ENCODE data around the gene LCLAT1. TPM values are rescaled to one million over a fixed set of nuclear protein-coding genes. Genes with fewer than 3 reads are reported as not detected.

Gene LCLAT1
- 26.8 and 27.7 TPM in 2 replicates for total RNA-seq
- long read RNA-seq, full-length matches to known transcripts = 9 of 27 reads
- long read RNA-seq, partial matches to known transcripts = 4 of 27 reads
- long read RNA-seq, other reads (novel, unspliced or antisense) = 14 of 27 reads

- peak within 1 kb of the TSS; percentile 96 for H3K4me3 Mint-ChIP-seq
- DNase-seq (ENCODE audit: low read depth, low spot score) = peak; percentile 69
- H3K27ac Mint-ChIP-seq (ENCODE audit: unreplicated experiment) = peak within 1 kb of the TSS; percentile 98
- H3K36me3 Mint-ChIP-seq (ENCODE audit: low read depth) = peaks cover 3% of the 10 kb centered on the region
- no peak for TF ChIP-seq CTCF (conservative IDR thresholded peaks at IDR 0.05)
- H3K9me3 Mint-ChIP-seq = no peaks in the 10 kb centered on the region
- H3K27me3 Mint-ChIP-seq (ENCODE audit: low read depth) = no peaks in the 10 kb centered on the region
- H3K4me1 Mint-ChIP-seq = peaks cover 24% of the 10 kb centered on the region
These were observed at the start of gene LCLAT1 for GRCh38 chr2:30447149-30448045. LCLAT1 (plus strand) TSS chr2:30447246; CDS start chr2:30525591, 78,345 bp downstream.

GRCh38 chr2:30398084-30398873 is 48.8 kb upstream of the LCLAT1 start:
- DNase-seq (ENCODE audit: low read depth, low spot score) = no peak
- Mint-ChIP-seq H3K4me3 (no peak overlapping the region), H3K27me3 (ENCODE audit: low read depth) (peaks cover 2% of the 10 kb centered on the region), H3K27ac (ENCODE audit: unreplicated experiment) (no peak overlapping the region), H3K36me3 (ENCODE audit: low read depth) (no peaks in the 10 kb centered on the region), H3K4me1 (peaks cover 9% of the 10 kb centered on the region), H3K9me3 (no peaks in the 10 kb centered on the region)
- no peak for TF ChIP-seq CTCF (conservative IDR thresholded peaks at IDR 0.05)

DNA sequence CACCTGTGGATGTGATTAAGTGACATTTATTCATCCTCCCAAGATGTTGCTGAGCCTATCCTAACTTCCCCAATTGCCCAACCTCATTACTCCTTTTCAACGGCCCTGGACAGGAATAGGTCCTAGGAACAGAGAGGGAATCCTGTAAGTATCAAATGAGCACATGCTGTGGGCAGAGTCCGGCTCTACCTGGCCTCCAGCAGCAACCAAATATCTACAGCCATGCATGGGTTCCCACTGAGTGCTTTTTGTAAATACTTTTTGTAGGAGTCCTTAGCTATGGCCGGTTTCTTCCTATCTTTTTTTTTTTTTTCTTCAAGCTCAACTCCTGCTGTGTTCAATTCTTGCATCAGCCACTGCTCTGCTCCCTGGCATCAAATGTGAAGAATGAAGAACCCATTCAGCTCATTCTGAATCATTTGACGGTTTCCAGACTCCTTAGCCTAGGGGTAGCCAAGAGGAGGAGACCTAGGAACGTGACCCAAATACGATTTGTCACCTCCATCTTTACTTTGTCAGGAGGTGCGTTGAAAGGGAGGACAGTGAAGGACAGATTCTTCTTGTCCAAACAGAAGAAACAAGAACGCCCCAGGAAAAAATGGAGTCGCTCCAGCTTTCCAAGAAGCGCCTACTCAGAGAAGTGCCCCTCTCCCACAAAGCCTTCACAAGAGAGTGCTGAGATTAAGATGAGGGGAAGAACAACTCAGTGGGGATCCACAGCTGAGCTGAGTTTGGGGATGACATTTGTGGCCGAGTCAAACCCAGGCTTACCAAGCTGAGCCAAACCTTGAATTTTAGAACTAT is 46.7 kb upstream of the LCLAT1 start:
- Mint-ChIP-seq H3K4me3 (no peak overlapping the region), H3K36me3 (ENCODE audit: low read depth) (no peaks in the 10 kb centered on the region), H3K9me3 (no peaks in the 10 kb centered on the region), H3K27me3 (ENCODE audit: low read depth) (no peaks in the 10 kb centered on the region), H3K4me1 (peaks cover 19% of the 10 kb centered on the region), H3K27ac (ENCODE audit: unreplicated experiment) (peak overlapping the region; percentile 28)
- no peak for DNase-seq (ENCODE audit: low read depth, low spot score)
- TF ChIP-seq CTCF (conservative IDR thresholded peaks at IDR 0.05) = no peak

- no peak overlapping the region for H3K4me3 Mint-ChIP-seq
- no peak for TF ChIP-seq CTCF (conservative IDR thresholded peaks at IDR 0.05)
- H3K9me3 Mint-ChIP-seq = no peaks in the 10 kb centered on the region
- no peaks in the 10 kb centered on the region for H3K36me3 Mint-ChIP-seq (ENCODE audit: low read depth)
- H3K4me1 Mint-ChIP-seq = peaks cover 14% of the 10 kb centered on the region
- DNase-seq (ENCODE audit: low read depth, low spot score) = no peak
- H3K27ac Mint-ChIP-seq (ENCODE audit: unreplicated experiment) = no peak overlapping the region
- H3K27me3 Mint-ChIP-seq (ENCODE audit: low read depth) = no peaks in the 10 kb centered on the region
These were observed 44.4 kb upstream of the LCLAT1 start for GRCh38 chr2:30402441-30403182.
